NB4 (cell line): Measurements from ENCODE around the gene PLEKHM2.

Experiments
- POLR2A ChIP-seq: IDR thresholded peaks from 2 replicates; pipeline ENCODE4 v1.6.1; 2011; ENCODE audit warnings: mild to moderate bottlenecking; ENCODE audit not compliant: insufficient read length; ENCODE audit errors: extremely low read depth
- TF ChIP-seq, protein P1 (sequence below): IDR thresholded peaks from one replicate; pipeline ENCODE4 v1.5.1; 2012; ENCODE audit warnings: low read depth, low read length

GRCh38 chr1:15760520-15761211 is 76.5 kb downstream of the PLEKHM2 start:
- TF ChIP-seq, protein P1, sequence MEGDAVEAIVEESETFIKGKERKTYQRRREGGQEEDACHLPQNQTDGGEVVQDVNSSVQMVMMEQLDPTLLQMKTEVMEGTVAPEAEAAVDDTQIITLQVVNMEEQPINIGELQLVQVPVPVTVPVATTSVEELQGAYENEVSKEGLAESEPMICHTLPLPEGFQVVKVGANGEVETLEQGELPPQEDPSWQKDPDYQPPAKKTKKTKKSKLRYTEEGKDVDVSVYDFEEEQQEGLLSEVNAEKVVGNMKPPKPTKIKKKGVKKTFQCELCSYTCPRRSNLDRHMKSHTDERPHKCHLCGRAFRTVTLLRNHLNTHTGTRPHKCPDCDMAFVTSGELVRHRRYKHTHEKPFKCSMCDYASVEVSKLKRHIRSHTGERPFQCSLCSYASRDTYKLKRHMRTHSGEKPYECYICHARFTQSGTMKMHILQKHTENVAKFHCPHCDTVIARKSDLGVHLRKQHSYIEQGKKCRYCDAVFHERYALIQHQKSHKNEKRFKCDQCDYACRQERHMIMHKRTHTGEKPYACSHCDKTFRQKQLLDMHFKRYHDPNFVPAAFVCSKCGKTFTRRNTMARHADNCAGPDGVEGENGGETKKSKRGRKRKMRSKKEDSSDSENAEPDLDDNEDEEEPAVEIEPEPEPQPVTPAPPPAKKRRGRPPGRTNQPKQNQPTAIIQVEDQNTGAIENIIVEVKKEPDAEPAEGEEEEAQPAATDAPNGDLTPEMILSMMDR, result no peak
- TF ChIP-seq POLR2A, result no peak
